Endothelial cell of umbilical vein (primary cell): ENCODE results near the gene SLC25A5.

Experiments
- CTCF ChIP-seq, 2 donors: IDR thresholded peaks; 1 replicate in 1 of 2; 2 replicates in 1 of 2; pipeline ENCODE4 v1.5.1; 2011; ENCODE audit warnings: low read length in 2 of 2, mild to moderate bottlenecking in 2 of 2, moderate library complexity in 2 of 2, control low read depth in 1 of 2, inconsistent platforms in 1 of 2, low read depth in 1 of 2; ENCODE audit not compliant: insufficient read depth in 1 of 2; ENCODE audit errors: extremely low read depth in 1 of 2
- EZH2 ChIP-seq: IDR thresholded peaks from 2 replicates; pipeline ENCODE4 v1.6.1; 2012; ENCODE audit warnings: borderline replicate concordance, low read depth, mild to moderate bottlenecking, moderate library complexity, low read length, inconsistent platforms; ENCODE audit not compliant: severe bottlenecking
- FOS ChIP-seq: IDR thresholded peaks from 2 replicates; pipeline ENCODE4 v1.6.1; 2011; ENCODE audit warnings: mild to moderate bottlenecking, low read length, moderate library complexity, borderline replicate concordance; ENCODE audit not compliant: insufficient read depth
- MAX ChIP-seq: IDR thresholded peaks from 2 replicates; pipeline ENCODE4 v1.6.1; 2011; ENCODE audit not compliant: insufficient read depth, insufficient read length
- POLR2A ChIP-seq: IDR thresholded peaks from 2 replicates; pipeline ENCODE4 v1.6.1; 2012; ENCODE audit warnings: low read depth, mild to moderate bottlenecking, control low read depth, low read length
- POLR2AphosphoS5 ChIP-seq: IDR thresholded peaks from 2 replicates; pipeline ENCODE4 v1.6.1; 2012; ENCODE audit warnings: low read depth, mild to moderate bottlenecking, control low read depth, low read length, moderate library complexity; ENCODE audit not compliant: insufficient read depth

- TF ChIP-seq CTCF (IDR thresholded peaks at IDR 0.05; ENCODE audit: extremely low read depth in 1 of 2, insufficient read depth in 1 of 2, low read depth in 1 of 2, low read length in 2 of 2) (no peak), POLR2A (no peak), EZH2 (no peak), POLR2AphosphoS5 (no peak), MAX (no peak), FOS (no peak)
Observed at GRCh38 chrX:119465555-119465954, 2.7 kb upstream of the SLC25A5 start.
